Measurements from ENCODE around the gene SHF.

SHF gene

GRCh38 chr15:45168751-45169551, 18.8 kb downstream of the SHF start:
- DNase-seq, result no peak

- DNase-seq, result no peak
Observed at GRCh38 chr15:45168286-45168685, 19.5 kb downstream of the SHF start.

- no peak for DNase-seq
Observed at GRCh38 chr15:45167631-45168205, 20.0 kb downstream of the SHF start.

GRCh38 chr15:45166834-45167630, 20.7 kb downstream of the SHF start:
- DNase-seq, result peak; percentile 94

- DNase-seq, result no peak
Observed at GRCh38 chr15:45165536-45165935, 22.2 kb downstream of the SHF start.

- no peak for DNase-seq
Observed at GRCh38 chr15:45164914-45165313, 22.9 kb downstream of the SHF start.

- DNase-seq, result no peak
Observed at GRCh38 chr15:45163508-45163856, 24.3 kb downstream of the SHF start.

GRCh38 chr15:45162771-45163507, 24.8 kb downstream of the SHF start:
- peak; percentile 68 for DNase-seq

GRCh38 chr15:45161666-45162065, 26.1 kb downstream of the SHF start:
- DNase-seq, result no peak

- peak; percentile 50 for DNase-seq
Observed at GRCh38 chr15:45157974-45158373, 29.8 kb downstream of the SHF start.

- peak; percentile 21 for DNase-seq
Observed at GRCh38 chr15:45156744-45157455, 30.9 kb downstream of the SHF start.

GRCh38 chr15:45155739-45156138, 32.0 kb downstream of the SHF start:
- no peak for DNase-seq

GRCh38 chr15:45151998-45152828, 35.6 kb downstream of the SHF start:
- DNase-seq, result no peak

- DNase-seq, result no peak
Observed at GRCh38 chr15:45150997-45151396, 36.8 kb downstream of the SHF start.

- DNase-seq, result no peak
Observed at GRCh38 chr15:45150481-45150880, 37.3 kb downstream of the SHF start.

GRCh38 chr15:45149060-45149459, 38.7 kb downstream of the SHF start:
- no peak for DNase-seq

- no peak for DNase-seq
Observed at GRCh38 chr15:45148076-45149059, 39.4 kb downstream of the SHF start.

- DNase-seq, result no peak
Observed at GRCh38 chr15:45147606-45148005, 40.2 kb downstream of the SHF start.

GRCh38 chr15:45146405-45146804, 41.4 kb downstream of the SHF start:
- no peak for DNase-seq

- DNase-seq, result no peak
Observed at GRCh38 chr15:45144775-45145174, 43.0 kb downstream of the SHF start.
